Measurements from ENCODE around the gene OR51M1.

DNA sequence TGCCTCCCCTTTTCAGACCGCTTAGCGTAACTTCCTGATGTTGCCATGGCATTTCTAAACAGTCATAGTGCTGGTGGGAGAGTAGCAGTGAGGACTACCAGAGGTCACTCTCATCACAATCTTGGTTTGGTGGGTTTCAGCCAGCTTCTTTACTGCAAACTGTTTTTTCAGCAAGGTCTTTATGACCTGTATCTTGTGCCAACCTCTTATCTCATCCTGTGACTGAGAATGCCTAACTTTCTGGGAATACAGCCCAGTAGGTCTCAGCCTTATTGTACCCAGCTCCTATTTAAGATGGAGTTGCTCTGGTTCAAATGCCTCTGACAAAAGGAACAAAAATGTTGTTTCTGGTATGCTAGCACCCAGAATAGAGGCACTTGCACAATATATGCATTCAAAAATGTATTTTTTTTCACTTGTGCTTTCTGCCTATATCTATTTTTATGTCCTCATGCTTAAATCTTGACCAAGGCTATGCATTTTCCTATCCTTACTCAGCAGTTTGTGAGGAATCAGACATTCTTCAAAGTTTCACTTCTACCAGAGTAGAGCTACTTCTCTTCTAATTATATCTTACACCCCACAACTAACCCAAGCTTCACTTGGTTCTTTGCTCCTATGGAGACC, 16.1 kb upstream of the OR51M1 start:
- no peak for TF ChIP-seq POLR2A (IDR thresholded peaks at IDR 0.05; ENCODE audit: low read depth, low read length)
- TF ChIP-seq, protein P1, sequence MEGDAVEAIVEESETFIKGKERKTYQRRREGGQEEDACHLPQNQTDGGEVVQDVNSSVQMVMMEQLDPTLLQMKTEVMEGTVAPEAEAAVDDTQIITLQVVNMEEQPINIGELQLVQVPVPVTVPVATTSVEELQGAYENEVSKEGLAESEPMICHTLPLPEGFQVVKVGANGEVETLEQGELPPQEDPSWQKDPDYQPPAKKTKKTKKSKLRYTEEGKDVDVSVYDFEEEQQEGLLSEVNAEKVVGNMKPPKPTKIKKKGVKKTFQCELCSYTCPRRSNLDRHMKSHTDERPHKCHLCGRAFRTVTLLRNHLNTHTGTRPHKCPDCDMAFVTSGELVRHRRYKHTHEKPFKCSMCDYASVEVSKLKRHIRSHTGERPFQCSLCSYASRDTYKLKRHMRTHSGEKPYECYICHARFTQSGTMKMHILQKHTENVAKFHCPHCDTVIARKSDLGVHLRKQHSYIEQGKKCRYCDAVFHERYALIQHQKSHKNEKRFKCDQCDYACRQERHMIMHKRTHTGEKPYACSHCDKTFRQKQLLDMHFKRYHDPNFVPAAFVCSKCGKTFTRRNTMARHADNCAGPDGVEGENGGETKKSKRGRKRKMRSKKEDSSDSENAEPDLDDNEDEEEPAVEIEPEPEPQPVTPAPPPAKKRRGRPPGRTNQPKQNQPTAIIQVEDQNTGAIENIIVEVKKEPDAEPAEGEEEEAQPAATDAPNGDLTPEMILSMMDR (IDR thresholded peaks at IDR 0.05; ENCODE audit: extremely low read depth in 1 of 2, insufficient read depth in 1 of 2, low read depth in 1 of 2, low read length in 2 of 2) = no peak
- no peak for TF ChIP-seq EZH2 (IDR thresholded peaks at IDR 0.05; ENCODE audit: borderline replicate concordance, low read depth, low read length, severe bottlenecking)
- TF ChIP-seq JUN (IDR thresholded peaks at IDR 0.05; ENCODE audit: borderline replicate concordance, insufficient read depth, insufficient read length, low read depth) = peak; percentile 63
- peak; percentile 26 for TF ChIP-seq POLR2AphosphoS5 (IDR thresholded peaks at IDR 0.05; ENCODE audit: insufficient read depth, low read depth, low read length)
- no peak for TF ChIP-seq MYC (IDR thresholded peaks at IDR 0.05; ENCODE audit: low read depth, low read length)
- TF ChIP-seq, protein P2, sequence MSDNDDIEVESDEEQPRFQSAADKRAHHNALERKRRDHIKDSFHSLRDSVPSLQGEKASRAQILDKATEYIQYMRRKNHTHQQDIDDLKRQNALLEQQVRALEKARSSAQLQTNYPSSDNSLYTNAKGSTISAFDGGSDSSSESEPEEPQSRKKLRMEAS (IDR thresholded peaks at IDR 0.05; ENCODE audit: insufficient read depth, insufficient read length) = no peak
- peak; percentile 56 for TF ChIP-seq FOS (IDR thresholded peaks at IDR 0.05; ENCODE audit: borderline replicate concordance, insufficient read depth, low read length)

All from endothelial cell of umbilical vein (primary cell).